OCI-LY1 (cell line): Measurements from ENCODE around the gene DGKD.
"Not testable (repeated sequence)": the region's sequence is repeated elsewhere in the genome, so short reads cannot be mapped to it uniquely, and the experiment has no call there.

Experiments
- H2AFZ ChIP-seq: fragments of 200-600 bp; sonication (generic), shearing (Covaris generic); 2 replicates; pipeline ENCODE4 v1.6.0; 2014; ENCODE audit warnings: antibody characterized with exemption, mild to moderate bottlenecking, low read length
- H3F3A ChIP-seq: fragments of 200-600 bp; sonication (generic), shearing (Covaris generic); 2 replicates; pipeline ENCODE4 v1.6.0; 2014; ENCODE audit warnings: mild to moderate bottlenecking, antibody characterized with exemption, low read length, moderate library complexity; ENCODE audit not compliant: insufficient read depth
- H3K27ac ChIP-seq: fragments of 200-600 bp; sonication (generic); 2 replicates; pipeline ENCODE4 v1.5.1; 2014; ENCODE audit warnings: low read length, mixed run types, mild to moderate bottlenecking, low read depth; ENCODE audit not compliant: poor library complexity, severe bottlenecking
- H3K27me3 ChIP-seq: fragments of 200-600 bp; sonication (generic); 2 replicates; pipeline ENCODE4 v1.6.0; 2014; ENCODE audit warnings: antibody characterized with exemption, mild to moderate bottlenecking, low read length, moderate library complexity; ENCODE audit not compliant: insufficient read depth
- H3K36me3 ChIP-seq: fragments of 200-600 bp; sonication (generic); 2 replicates; pipeline ENCODE4 v1.6.1; 2014; ENCODE audit warnings: mild to moderate bottlenecking, antibody characterized with exemption, low read length, moderate library complexity, mixed read lengths; ENCODE audit not compliant: insufficient read depth
- H3K4me1 ChIP-seq: fragments of 200-600 bp; sonication (generic); 2 replicates; pipeline ENCODE4 v1.5.1; 2014; ENCODE audit warnings: mild to moderate bottlenecking, low read length, moderate library complexity; ENCODE audit not compliant: insufficient read depth, severe bottlenecking
- H3K4me2 ChIP-seq: fragments of 200-600 bp; sonication (generic), shearing (Covaris generic); 2 replicates; pipeline ENCODE4 v1.6.1; 2014; ENCODE audit warnings: low read length
- H3K4me3 ChIP-seq: fragments of 200-600 bp; sonication (generic); 2 replicates; pipeline ENCODE4 v1.5.1; 2014; ENCODE audit warnings: low read length, low read depth, mild to moderate bottlenecking, mixed read lengths; ENCODE audit not compliant: poor library complexity, severe bottlenecking
- H3K79me2 ChIP-seq: fragments of 200-600 bp; shearing (Covaris generic); 2 replicates; pipeline ENCODE4 v1.6.1; 2016; ENCODE audit warnings: mixed run types, low read length, mixed read lengths; ENCODE audit not compliant: insufficient read depth
- H3K9ac ChIP-seq: fragments of 200-600 bp; sonication (generic), shearing (Covaris generic); 2 replicates; pipeline ENCODE4 v1.6.1; 2014; ENCODE audit warnings: mild to moderate bottlenecking, low read length, mixed read lengths
- H3K9me2 ChIP-seq: fragments of 200-600 bp; sonication (generic), shearing (Covaris generic); 2 replicates; pipeline ENCODE4 v1.6.1; 2014; ENCODE audit warnings: low read depth, mild to moderate bottlenecking, low read length, mixed read lengths
- H3K9me3 ChIP-seq: fragments of 200-600 bp; shearing (Covaris generic); 2 replicates; pipeline ENCODE4 v1.6.1; 2014; ENCODE audit warnings: low read length, mixed read lengths
- H4K20me1 ChIP-seq: fragments of 200-600 bp; sonication (generic), shearing (Covaris generic); 2 replicates; pipeline ENCODE4 v1.6.0; 2016; ENCODE audit warnings: mild to moderate bottlenecking, low read length; ENCODE audit not compliant: insufficient read depth
- EZH2 ChIP-seq: fragments of 200-600 bp; sonication (generic), shearing (Covaris generic); IDR thresholded peaks from 2 replicates; pipeline ENCODE4 v1.8.0; 2017; ENCODE audit warnings: borderline replicate concordance, mixed run types, mild to moderate bottlenecking, antibody characterized with exemption, low read length, moderate library complexity, mixed read lengths
- TF ChIP-seq, protein P1 (sequence below): fragments of 200-600 bp; sonication (generic), shearing (Covaris generic); IDR thresholded peaks from 2 replicates; pipeline ENCODE4 v1.5.1; 2017; ENCODE audit warnings: mild to moderate bottlenecking, antibody characterized with exemption, low read length, moderate library complexity, mixed read lengths

DGKD gene

DNA sequence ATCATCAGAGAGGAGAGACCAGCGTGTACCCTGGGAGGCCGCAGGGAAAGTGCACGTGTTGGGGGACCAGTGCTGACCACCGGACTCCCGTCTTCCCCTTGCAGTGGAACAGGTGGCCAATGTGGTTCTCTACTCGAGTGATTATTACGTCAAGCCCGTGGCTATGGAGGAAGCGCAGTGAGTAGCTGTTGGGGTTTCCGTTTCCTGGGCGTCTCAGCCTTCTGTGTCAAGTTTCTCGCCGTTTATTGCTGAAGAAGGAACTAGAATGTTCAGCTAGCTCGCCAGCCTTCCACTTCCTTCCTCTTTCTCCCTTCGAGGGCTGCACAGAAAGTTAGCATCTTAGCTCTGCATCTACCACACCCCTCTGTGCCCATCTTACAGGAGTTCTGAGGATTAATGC, 22.8 kb upstream of the DGKD start:
- Histone ChIP-seq H4K20me1 (no peaks in the 10 kb centered on the region), H2AFZ (peak overlapping the region; percentile 88), H3K27ac (peak overlapping the region; percentile 46), H3K9ac (no peak overlapping the region), H3K36me3 (no peaks in the 10 kb centered on the region), H3K79me2 (no peaks in the 10 kb centered on the region), H3K4me3 (peak overlapping the region; percentile 35), H3K9me2 (no peaks in the 10 kb centered on the region), H3K27me3 (0 out of 2 replicates have a peak, but pooled peaks cover 5% of the 10 kb centered on the region), H3K9me3 (0 out of 2 replicates have a peak, but pooled peaks cover 2% of the 10 kb centered on the region), H3K4me2 (peak overlapping the region; percentile 51), H3K4me1 (peaks cover 12% of the 10 kb centered on the region), H3F3A (no peaks in the 10 kb centered on the region)
- TF ChIP-seq, protein P1, sequence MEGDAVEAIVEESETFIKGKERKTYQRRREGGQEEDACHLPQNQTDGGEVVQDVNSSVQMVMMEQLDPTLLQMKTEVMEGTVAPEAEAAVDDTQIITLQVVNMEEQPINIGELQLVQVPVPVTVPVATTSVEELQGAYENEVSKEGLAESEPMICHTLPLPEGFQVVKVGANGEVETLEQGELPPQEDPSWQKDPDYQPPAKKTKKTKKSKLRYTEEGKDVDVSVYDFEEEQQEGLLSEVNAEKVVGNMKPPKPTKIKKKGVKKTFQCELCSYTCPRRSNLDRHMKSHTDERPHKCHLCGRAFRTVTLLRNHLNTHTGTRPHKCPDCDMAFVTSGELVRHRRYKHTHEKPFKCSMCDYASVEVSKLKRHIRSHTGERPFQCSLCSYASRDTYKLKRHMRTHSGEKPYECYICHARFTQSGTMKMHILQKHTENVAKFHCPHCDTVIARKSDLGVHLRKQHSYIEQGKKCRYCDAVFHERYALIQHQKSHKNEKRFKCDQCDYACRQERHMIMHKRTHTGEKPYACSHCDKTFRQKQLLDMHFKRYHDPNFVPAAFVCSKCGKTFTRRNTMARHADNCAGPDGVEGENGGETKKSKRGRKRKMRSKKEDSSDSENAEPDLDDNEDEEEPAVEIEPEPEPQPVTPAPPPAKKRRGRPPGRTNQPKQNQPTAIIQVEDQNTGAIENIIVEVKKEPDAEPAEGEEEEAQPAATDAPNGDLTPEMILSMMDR = no peak
- TF ChIP-seq EZH2 = no peak

GRCh38 chr2:233332125-233332524, 22.2 kb upstream of the DGKD start:
- Histone ChIP-seq H3K9me3 (0 out of 2 replicates have a peak, but pooled peaks cover 2% of the 10 kb centered on the region), H3K9ac (no peak overlapping the region), H2AFZ (0 out of 2 replicates have a peak overlapping the region, but pooled peaks have one; percentile 1), H3K79me2 (no peaks in the 10 kb centered on the region), H3K4me3 (no peak overlapping the region), H3K27ac (peak overlapping the region; percentile 16), H3K4me1 (peaks cover 12% of the 10 kb centered on the region), H3K4me2 (peak overlapping the region; percentile 51), H3K27me3 (0 out of 2 replicates have a peak, but pooled peaks cover 5% of the 10 kb centered on the region), H4K20me1 (no peaks in the 10 kb centered on the region), H3K9me2 (no peaks in the 10 kb centered on the region), H3K36me3 (no peaks in the 10 kb centered on the region), H3F3A (no peaks in the 10 kb centered on the region)
- no peak for TF ChIP-seq EZH2
- TF ChIP-seq, protein P1 = no peak

- H4K20me1 ChIP-seq = no peaks in the 10 kb centered on the region
- no peak overlapping the region for H3K4me3 ChIP-seq
- H3K9me2 ChIP-seq = no peaks in the 10 kb centered on the region
- 0 out of 2 replicates have a peak, but pooled peaks cover 2% of the 10 kb centered on the region for H3K9me3 ChIP-seq
- peaks cover 5% of the 10 kb centered on the region; the same call in 1 of the 2 replicates for H3K27me3 ChIP-seq
- no peak for TF ChIP-seq EZH2
- TF ChIP-seq, protein P1 = no peak
- no peak overlapping the region for H3K9ac ChIP-seq
- H3K4me1 ChIP-seq = peaks cover 12% of the 10 kb centered on the region
- no peak overlapping the region for H3K27ac ChIP-seq
- H3K4me2 ChIP-seq = no peak overlapping the region
- H2AFZ ChIP-seq = no peak overlapping the region
- H3F3A ChIP-seq = no peaks in the 10 kb centered on the region
- H3K79me2 ChIP-seq = no peaks in the 10 kb centered on the region
- H3K36me3 ChIP-seq = no peaks in the 10 kb centered on the region
Observed at GRCh38 chr2:233334915-233335314, 19.4 kb upstream of the DGKD start.

DNA sequence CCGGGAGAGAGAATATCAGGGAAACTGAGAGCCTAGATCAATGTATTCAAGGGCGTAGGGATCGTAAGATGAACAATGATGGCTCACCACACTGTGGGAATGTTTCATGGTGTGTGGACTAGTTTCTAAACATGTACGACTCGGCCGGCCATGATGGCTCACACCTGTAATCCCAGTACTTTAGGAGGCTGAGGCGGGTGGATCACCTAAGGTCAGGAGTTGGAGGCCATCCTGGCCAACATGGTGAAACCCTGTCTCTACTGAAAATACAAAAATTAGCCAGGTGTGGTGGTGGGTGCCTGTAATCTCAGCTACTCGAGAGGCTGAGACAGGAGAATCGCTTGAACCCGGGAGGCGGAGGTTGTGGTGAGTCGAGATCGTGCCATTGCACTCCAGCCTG, 18.2 kb upstream of the DGKD start:
- not testable (repeated sequence) for H3K9me3 ChIP-seq, H3F3A ChIP-seq, H3K27me3 ChIP-seq, H3K9me2 ChIP-seq, H3K27ac ChIP-seq, H3K4me2 ChIP-seq, H3K36me3 ChIP-seq, H4K20me1 ChIP-seq, H3K4me3 ChIP-seq, H2AFZ ChIP-seq, H3K79me2 ChIP-seq, H3K9ac ChIP-seq
- H3K4me1 ChIP-seq = peaks cover 11% of the 10 kb centered on the region
